Jurkat, Clone E6-1 (cell line): ENCODE data around the gene LRIG3.
"Not testable (repeated sequence)": the region's sequence is repeated elsewhere in the genome, so short reads cannot be mapped to it uniquely, and the experiment has no call there.

ENCODE experiments used
- DNase-seq: peaks from one replicate; pipeline ENCODE4 v3.0.0-alpha.2; 2011; ENCODE audit warnings: low read depth, low spot score
- H3K4me3 ChIP-seq: 2 replicates; pipeline ENCODE4 v1.5.1; 2011; ENCODE audit warnings: mild to moderate bottlenecking, low read length, control low read depth, moderate library complexity

The LRIG3 gene

GRCh38 chr12:58915634-58916033, 4.7 kb downstream of the LRIG3 start:
- no peak overlapping the region for H3K4me3 ChIP-seq
- DNase-seq, result no peak

- DNase-seq, result no peak
- no peak overlapping the region for H3K4me3 ChIP-seq
These were observed 5.3 kb downstream of the LRIG3 start for GRCh38 chr12:58915037-58915436.

- DNase-seq, result no peak
- no peak overlapping the region for H3K4me3 ChIP-seq
These were observed 5.8 kb downstream of the LRIG3 start for GRCh38 chr12:58914457-58914856.

- H3K4me3 ChIP-seq, result no peak overlapping the region
- DNase-seq, result no peak
These were observed 12.9 kb downstream of the LRIG3 start for GRCh38 chr12:58907391-58907790.

GRCh38 chr12:58906917-58907316, 13.4 kb downstream of the LRIG3 start:
- H3K4me3 ChIP-seq, result no peak overlapping the region
- DNase-seq, result no peak

- no peak overlapping the region for H3K4me3 ChIP-seq
- DNase-seq, result no peak
These were observed 14.9 kb downstream of the LRIG3 start for GRCh38 chr12:58905422-58905821.

- DNase-seq, H3K4me3 ChIP-seq: not testable (repeated sequence)
These were observed 17.6 kb downstream of the LRIG3 start for GRCh38 chr12:58902726-58903125.

GRCh38 chr12:58901664-58902063, 18.6 kb downstream of the LRIG3 start:
- no peak overlapping the region for H3K4me3 ChIP-seq
- DNase-seq, result no peak

- H3K4me3 ChIP-seq, result no peak overlapping the region
- no peak for DNase-seq
These were observed 22.3 kb downstream of the LRIG3 start for GRCh38 chr12:58897969-58898368.

- no peak for DNase-seq
- no peak overlapping the region for H3K4me3 ChIP-seq
These were observed 24.0 kb downstream of the LRIG3 start for GRCh38 chr12:58896278-58896677.

- no peak overlapping the region for H3K4me3 ChIP-seq
- DNase-seq, result no peak
These were observed 25.3 kb downstream of the LRIG3 start for GRCh38 chr12:58895053-58895452.

GRCh38 chr12:58894040-58894439, 26.3 kb downstream of the LRIG3 start:
- H3K4me3 ChIP-seq, result no peak overlapping the region
- DNase-seq, result no peak

- no peak overlapping the region for H3K4me3 ChIP-seq
- no peak for DNase-seq
These were observed 26.8 kb downstream of the LRIG3 start for GRCh38 chr12:58893495-58893894.

GRCh38 chr12:58889557-58889956, 30.7 kb downstream of the LRIG3 start:
- no peak overlapping the region for H3K4me3 ChIP-seq
- no peak for DNase-seq

- H3K4me3 ChIP-seq, result no peak overlapping the region
- no peak for DNase-seq
These were observed 32.0 kb downstream of the LRIG3 start for GRCh38 chr12:58888131-58888783.

GRCh38 chr12:58887068-58887467, 33.2 kb downstream of the LRIG3 start:
- no peak overlapping the region for H3K4me3 ChIP-seq
- no peak for DNase-seq

- no peak for DNase-seq
- H3K4me3 ChIP-seq, result no peak overlapping the region
These were observed 33.8 kb downstream of the LRIG3 start for GRCh38 chr12:58886474-58886873.

GRCh38 chr12:58884916-58885315, 35.4 kb downstream of the LRIG3 start:
- H3K4me3 ChIP-seq, result no peak overlapping the region
- no peak for DNase-seq

- no peak overlapping the region for H3K4me3 ChIP-seq
- DNase-seq, result no peak
These were observed 36.5 kb downstream of the LRIG3 start for GRCh38 chr12:58883576-58884334.

GRCh38 chr12:58882826-58883225, 37.5 kb downstream of the LRIG3 start:
- no peak for DNase-seq
- H3K4me3 ChIP-seq, result no peak overlapping the region

- no peak overlapping the region for H3K4me3 ChIP-seq
- no peak for DNase-seq
These were observed 38.5 kb downstream of the LRIG3 start for GRCh38 chr12:58881816-58882215.
